ENCODE results near the gene SREBF1. TPM values are rescaled to one million over a fixed set of nuclear protein-coding genes. Genes with fewer than 3 reads are reported as not detected.
A peak's percentile ranks its signal among the peaks of the same experiment; 100 is the strongest.

Gene SREBF1
- total RNA-seq, result 154 and 171 TPM in 2 replicates

GRCh38 chr17:17836818-17837379 lies at the start of gene SREBF1:
TSS of gene SREBF1 (minus strand) at chr17:17836986. CDS start at chr17:17836817, 169 bp downstream.
- Mint-ChIP-seq H3K4me1 (peaks cover 66% of the 10 kb centered on the region), H3K27me3 (no peaks in the 10 kb centered on the region), H3K9me3 (no peaks in the 10 kb centered on the region), H3K36me3 (ENCODE audit: low read depth) (peaks cover 26% of the 10 kb centered on the region), H3K4me3 (peak within 1 kb of the TSS; percentile 98), H3K27ac (peak within 1 kb of the TSS; percentile 95)
- intact Hi-C loops (cut with micrococcal nuclease), result loop anchor here (1.0 to 5.0 kb wide), 4 partner anchors 12 to 480 kb away; partner anchors contain the start of gene SMCR8
- peak; percentile 91 for DNase-seq

DNA sequence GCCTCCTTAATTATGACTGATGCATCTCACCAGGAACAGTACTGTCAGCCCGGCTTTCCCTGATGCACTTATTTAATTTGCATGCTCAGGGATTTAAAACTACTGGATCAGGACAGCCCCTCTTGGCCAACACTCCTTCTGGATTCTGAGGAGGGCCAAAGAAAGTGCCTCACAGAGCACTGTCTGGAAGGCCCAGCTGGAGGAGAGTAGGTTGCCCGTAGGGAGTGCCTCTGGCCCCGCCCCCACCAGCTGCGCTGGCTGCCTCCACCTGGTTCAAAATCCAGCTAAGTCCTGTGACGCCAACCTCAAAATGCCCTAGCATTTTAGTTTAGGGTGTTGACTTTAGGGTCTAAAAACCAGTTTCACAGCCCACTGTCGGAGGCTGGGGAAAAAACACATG lies 49.4 kb upstream of the SREBF1 start:
- no peaks in the 10 kb centered on the region for H3K27me3 Mint-ChIP-seq
- no peaks in the 10 kb centered on the region for H3K9me3 Mint-ChIP-seq
- no peak overlapping the region for H3K4me3 Mint-ChIP-seq
- no peak overlapping the region for H3K27ac Mint-ChIP-seq
- no peak for DNase-seq
- H3K4me1 Mint-ChIP-seq, result peaks cover 2% of the 10 kb centered on the region
- intact Hi-C loops (cut with micrococcal nuclease), result no loop called here
- H3K36me3 Mint-ChIP-seq (ENCODE audit: low read depth), result peaks cover 10% of the 10 kb centered on the region

- no peak overlapping the region for H3K27ac Mint-ChIP-seq
These were observed 47.9 kb upstream of the SREBF1 start for GRCh38 chr17:17884391-17885357.

GRCh38 chr17:17883801-17884200 lies 47.0 kb upstream of the SREBF1 start:
- H3K27ac Mint-ChIP-seq, result no peak overlapping the region
- no peaks in the 10 kb centered on the region for H3K4me1 Mint-ChIP-seq
- H3K4me3 Mint-ChIP-seq, result no peak overlapping the region
- intact Hi-C loops (cut with micrococcal nuclease), result no loop called here
- DNase-seq, result no peak
- H3K27me3 Mint-ChIP-seq, result no peaks in the 10 kb centered on the region
- H3K36me3 Mint-ChIP-seq (ENCODE audit: low read depth), result peaks cover 11% of the 10 kb centered on the region
- no peaks in the 10 kb centered on the region for H3K9me3 Mint-ChIP-seq

More at GRCh38 chr17:17884391-17885357, 47.9 kb upstream of the SREBF1 start:
- Mint-ChIP-seq H3K27me3 (no peaks in the 10 kb centered on the region), H3K36me3 (ENCODE audit: low read depth) (peaks cover 8% of the 10 kb centered on the region), H3K4me3 (no peak overlapping the region), H3K9me3 (no peaks in the 10 kb centered on the region), H3K4me1 (no peaks in the 10 kb centered on the region)
- intact Hi-C loops (cut with micrococcal nuclease), result no loop called here
- no peak for DNase-seq

DNA sequence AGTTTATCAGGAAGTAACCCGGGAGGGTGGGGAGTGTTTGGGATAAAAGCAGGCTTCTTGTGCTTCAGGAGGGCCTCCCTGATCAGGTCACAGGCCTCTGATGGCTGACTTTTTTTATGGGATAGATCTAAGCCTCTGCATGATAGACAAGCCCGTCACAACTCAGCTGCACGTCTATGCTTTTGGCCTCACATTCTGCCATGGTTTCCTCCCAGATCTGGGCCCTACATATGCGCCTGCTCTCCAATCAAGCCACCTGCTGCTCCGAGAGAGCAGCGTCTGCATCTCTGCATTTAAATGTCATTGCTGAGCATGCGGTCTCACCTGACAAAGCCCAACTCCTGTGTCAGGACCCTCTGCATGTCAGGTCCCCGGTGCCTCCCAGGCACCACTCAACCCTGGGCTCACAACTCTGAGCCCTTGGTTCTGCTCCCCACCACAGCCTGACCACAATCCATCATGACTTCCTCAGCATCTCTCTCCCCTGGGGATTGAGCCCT lies 45.3 kb upstream of the SREBF1 start:
- Mint-ChIP-seq H3K4me3 (no peak overlapping the region), H3K27me3 (no peaks in the 10 kb centered on the region), H3K27ac (no peak overlapping the region), H3K4me1 (no peaks in the 10 kb centered on the region), H3K9me3 (no peaks in the 10 kb centered on the region), H3K36me3 (ENCODE audit: low read depth) (peaks cover 17% of the 10 kb centered on the region)
- no peak for DNase-seq
- intact Hi-C loops (cut with micrococcal nuclease), result no loop called here

DNA sequence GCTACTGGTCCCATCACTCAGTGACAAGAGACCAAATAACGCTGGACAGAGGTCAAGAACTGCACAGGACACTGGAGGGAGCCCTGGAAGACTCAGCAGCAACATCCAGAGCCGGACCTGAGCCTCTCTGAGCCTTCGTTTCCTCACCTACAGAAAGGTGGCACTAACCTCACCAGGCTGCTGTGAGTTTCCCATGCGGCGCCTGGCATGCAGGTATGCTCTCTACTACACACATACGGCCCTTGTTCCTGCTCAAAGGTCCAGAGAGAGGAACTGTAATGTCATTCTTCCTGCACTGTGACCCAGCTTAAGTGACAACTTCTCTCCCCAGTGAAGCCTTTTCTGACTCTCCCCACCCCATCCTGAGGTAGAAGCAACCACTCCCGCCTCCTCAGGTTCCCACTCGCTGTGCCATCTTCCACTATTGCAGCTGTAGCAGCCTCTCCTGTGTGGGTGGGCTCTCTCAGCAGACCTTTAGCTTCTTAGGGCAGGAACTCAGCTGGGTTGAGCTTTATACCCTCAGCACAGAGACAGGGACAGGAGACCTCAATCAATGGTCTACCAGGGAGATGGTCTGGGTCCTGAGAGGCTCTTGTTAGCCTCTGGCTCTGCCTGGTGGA lies 43.9 kb upstream of the SREBF1 start:
- Mint-ChIP-seq H3K4me1 (no peaks in the 10 kb centered on the region), H3K9me3 (no peaks in the 10 kb centered on the region), H3K27ac (no peak overlapping the region), H3K36me3 (ENCODE audit: low read depth) (peaks cover 17% of the 10 kb centered on the region), H3K4me3 (no peak overlapping the region), H3K27me3 (no peaks in the 10 kb centered on the region)
- intact Hi-C loops (cut with micrococcal nuclease), result no loop called here
- no peak for DNase-seq

DNA sequence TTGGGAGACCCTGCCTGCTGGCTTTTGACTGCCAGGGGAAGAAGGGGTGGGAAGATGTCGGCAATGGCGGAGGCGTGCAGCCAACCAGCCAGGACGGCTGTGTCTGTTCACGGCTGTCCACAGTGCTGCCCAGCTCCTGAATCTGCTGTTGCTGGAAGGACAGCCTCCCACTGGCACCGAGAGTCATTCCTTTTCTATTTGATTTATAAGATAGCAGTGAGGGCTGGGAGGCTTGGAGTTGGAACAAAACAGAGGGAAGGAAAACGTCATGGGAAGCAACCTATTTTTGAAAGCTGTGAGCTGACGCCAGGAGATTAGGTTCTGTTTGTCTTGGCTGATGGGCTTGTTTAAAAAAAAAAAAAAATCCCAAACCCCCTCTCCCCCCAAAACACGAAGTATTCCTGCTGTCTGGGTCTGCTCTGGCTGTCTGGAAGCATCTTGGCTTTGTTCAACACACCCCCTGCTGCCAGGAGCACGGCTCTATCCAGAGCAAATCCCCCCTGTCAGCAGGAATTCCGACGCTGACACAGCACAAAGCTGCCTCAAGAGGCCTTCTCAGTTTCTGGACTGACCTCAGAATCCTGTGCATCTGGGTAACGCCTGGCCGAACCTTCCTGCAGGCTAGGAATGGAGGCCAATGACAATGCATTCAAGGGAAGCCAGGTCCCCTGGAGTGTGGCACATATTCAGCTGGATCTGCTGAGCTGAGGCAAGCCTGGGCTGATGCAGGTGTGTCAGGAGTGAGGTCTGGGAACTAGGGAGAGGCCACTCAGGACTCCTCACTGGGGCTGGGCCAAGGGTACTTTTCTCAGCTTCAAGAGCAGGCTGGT lies 41.0 kb upstream of the SREBF1 start:
- DNase-seq, result no peak
- Mint-ChIP-seq H3K27ac (no peak overlapping the region), H3K9me3 (no peaks in the 10 kb centered on the region), H3K4me3 (no peak overlapping the region), H3K36me3 (ENCODE audit: low read depth) (peaks cover 15% of the 10 kb centered on the region), H3K4me1 (no peaks in the 10 kb centered on the region), H3K27me3 (no peaks in the 10 kb centered on the region)
- intact Hi-C loops (cut with micrococcal nuclease), result no loop called here

DNA sequence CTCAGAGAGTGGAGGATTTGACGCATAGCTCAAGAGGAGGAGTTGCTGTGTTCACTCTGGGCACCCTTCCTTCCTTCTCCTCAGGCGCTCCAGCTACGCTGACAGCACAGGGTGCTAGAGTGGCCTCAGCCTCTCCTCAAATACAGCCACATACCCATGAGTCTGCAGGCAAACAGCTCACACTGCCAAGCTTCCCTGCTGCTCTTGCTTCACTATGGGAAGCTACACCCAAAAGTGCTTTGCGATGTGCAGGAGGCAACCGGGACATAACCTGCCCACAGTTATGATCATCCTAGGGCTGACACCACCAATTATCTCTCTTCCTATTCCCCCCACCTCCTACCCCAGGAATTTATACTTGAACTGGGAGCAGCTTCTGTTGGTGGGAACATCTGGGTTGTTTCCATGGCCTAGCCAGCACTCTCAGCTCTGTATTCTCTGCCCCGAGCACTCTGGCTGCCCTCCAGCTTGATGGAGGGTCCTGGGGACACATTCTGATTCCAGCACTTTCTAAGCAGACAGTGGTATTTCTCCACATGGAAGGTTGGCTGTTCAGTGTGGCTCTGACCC lies 40.3 kb upstream of the SREBF1 start:
- DNase-seq, result no peak
- Mint-ChIP-seq H3K36me3 (ENCODE audit: low read depth) (peaks cover 11% of the 10 kb centered on the region), H3K27me3 (no peaks in the 10 kb centered on the region), H3K4me1 (no peaks in the 10 kb centered on the region), H3K27ac (no peak overlapping the region), H3K4me3 (no peak overlapping the region), H3K9me3 (no peaks in the 10 kb centered on the region)
- intact Hi-C loops (cut with micrococcal nuclease), result no loop called here

DNA sequence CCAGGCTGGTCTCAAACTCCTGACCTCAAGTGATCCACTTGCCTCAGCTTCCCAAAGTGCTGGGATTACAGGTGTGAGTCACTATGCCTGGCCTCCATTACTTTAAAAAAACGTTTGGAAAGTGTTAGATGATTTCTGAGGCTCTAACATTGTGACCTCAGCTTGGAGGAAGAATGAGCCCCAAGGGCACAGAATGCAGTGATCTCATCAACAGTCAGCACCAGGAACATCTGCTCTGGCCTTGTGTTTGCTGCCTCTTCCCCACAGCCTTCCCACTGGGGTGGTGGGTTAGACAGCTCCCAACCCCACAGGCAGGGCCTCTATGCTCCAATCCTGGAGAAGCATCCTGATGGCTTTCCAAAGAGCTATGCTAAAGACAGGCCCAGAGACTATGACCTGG lies 37.7 kb upstream of the SREBF1 start:
- Mint-ChIP-seq H3K27me3 (no peaks in the 10 kb centered on the region), H3K27ac (no peak overlapping the region), H3K4me1 (no peaks in the 10 kb centered on the region), H3K4me3 (no peak overlapping the region), H3K9me3 (no peaks in the 10 kb centered on the region), H3K36me3 (ENCODE audit: low read depth) (peaks cover 10% of the 10 kb centered on the region)
- intact Hi-C loops (cut with micrococcal nuclease), result no loop called here
- DNase-seq, result no peak

DNA sequence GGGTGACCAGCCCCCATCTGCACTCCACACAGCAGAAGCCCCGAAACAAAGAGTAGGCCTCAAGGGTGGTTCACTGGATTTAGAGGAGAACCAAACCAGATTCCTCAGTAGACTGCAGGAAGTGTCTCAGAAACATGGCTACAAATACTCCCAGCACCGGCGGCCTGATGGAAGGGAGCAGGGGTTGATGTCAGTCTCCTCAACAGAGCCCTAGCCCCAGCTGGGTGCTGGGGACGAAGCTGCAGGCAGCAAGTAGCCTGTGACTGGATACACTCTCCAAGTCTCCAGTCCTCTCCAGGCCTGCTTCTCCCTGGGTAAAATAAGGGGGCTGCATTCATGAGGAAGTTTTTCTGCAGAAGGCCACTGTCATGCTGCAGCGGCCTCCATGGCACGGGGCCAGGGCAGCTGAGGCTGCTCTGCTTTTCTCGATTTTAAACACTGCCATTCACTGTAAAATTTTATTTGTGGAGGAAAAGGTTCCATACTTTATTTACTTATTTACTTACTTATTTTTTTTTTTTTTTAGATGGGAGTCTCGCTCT lies 36.7 kb upstream of the SREBF1 start:
- DNase-seq, result no peak
- H3K27me3 Mint-ChIP-seq, result no peaks in the 10 kb centered on the region
- no peaks in the 10 kb centered on the region for H3K9me3 Mint-ChIP-seq
- H3K36me3 Mint-ChIP-seq (ENCODE audit: low read depth), result peaks cover 9% of the 10 kb centered on the region
- H3K27ac Mint-ChIP-seq, result no peak overlapping the region
- intact Hi-C loops (cut with micrococcal nuclease), result no loop called here
- no peak overlapping the region for H3K4me3 Mint-ChIP-seq
- no peaks in the 10 kb centered on the region for H3K4me1 Mint-ChIP-seq

GRCh38 chr17:17872547-17873345 lies 36.0 kb upstream of the SREBF1 start:
- no peaks in the 10 kb centered on the region for H3K9me3 Mint-ChIP-seq
- no peak overlapping the region for H3K27ac Mint-ChIP-seq
- no peak overlapping the region for H3K4me3 Mint-ChIP-seq
- no peaks in the 10 kb centered on the region for H3K27me3 Mint-ChIP-seq
- no peaks in the 10 kb centered on the region for H3K4me1 Mint-ChIP-seq
- DNase-seq, result no peak
- peaks cover 8% of the 10 kb centered on the region for H3K36me3 Mint-ChIP-seq (ENCODE audit: low read depth)
- intact Hi-C loops (cut with micrococcal nuclease), result no loop called here

DNA sequence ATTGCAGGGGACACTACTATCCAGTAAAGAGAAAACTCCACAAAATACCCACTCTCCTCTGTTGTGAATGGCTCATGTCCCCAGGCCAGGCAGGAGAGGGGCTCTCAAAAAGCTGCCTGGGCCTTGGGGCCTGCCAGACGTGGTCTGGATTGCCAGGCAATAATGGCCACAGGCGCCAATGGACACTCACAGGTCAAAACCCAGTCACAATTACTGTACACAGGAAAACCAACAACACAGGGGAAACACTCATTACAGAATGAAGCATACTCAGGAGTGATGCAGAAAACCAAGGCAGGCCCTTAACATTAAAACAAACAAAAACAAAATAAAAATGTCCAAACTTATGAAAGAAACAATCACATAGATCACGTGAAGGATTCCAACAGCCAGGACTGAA lies 35.1 kb upstream of the SREBF1 start:
- no peak overlapping the region for H3K27ac Mint-ChIP-seq
- peaks cover 5% of the 10 kb centered on the region for H3K36me3 Mint-ChIP-seq (ENCODE audit: low read depth)
- no peaks in the 10 kb centered on the region for H3K4me1 Mint-ChIP-seq
- no peaks in the 10 kb centered on the region for H3K27me3 Mint-ChIP-seq
- H3K4me3 Mint-ChIP-seq, result no peak overlapping the region
- intact Hi-C loops (cut with micrococcal nuclease), result no loop called here
- no peaks in the 10 kb centered on the region for H3K9me3 Mint-ChIP-seq
- DNase-seq, result no peak
